ENCODE data around the gene GOLGA6B. TPM values are rescaled to one million over a fixed set of nuclear protein-coding genes. Genes with fewer than 3 reads are reported as not detected.
"Not testable (repeated sequence)": the region's sequence is repeated elsewhere in the genome, so short reads cannot be mapped to it uniquely, and the experiment has no call there.

GOLGA6B gene
- total RNA-seq, 1 donor from 2014 or later, result 0.10 TPM

DNA sequence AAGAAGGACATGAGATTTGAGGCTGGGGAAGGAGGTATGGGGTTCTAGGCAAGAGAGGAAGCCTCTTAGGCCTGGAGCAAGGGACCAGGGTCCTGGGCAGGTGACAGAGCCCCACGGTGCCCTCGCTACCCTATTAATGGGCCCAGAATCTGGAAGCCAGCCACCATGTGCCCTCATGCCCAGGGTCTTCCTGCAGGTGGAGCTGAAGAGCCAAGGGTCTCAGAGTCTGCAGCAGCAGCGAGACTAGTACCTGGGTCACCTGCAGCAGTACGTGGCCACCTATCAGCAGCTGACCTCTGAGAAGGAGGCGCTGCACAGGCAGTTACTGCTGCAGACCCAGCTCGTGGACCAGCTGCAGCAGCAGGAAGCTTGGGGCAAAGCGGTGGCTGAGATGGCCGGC is 9.4 kb downstream of the GOLGA6B start:
- not testable (repeated sequence) for DNase-seq

DNA sequence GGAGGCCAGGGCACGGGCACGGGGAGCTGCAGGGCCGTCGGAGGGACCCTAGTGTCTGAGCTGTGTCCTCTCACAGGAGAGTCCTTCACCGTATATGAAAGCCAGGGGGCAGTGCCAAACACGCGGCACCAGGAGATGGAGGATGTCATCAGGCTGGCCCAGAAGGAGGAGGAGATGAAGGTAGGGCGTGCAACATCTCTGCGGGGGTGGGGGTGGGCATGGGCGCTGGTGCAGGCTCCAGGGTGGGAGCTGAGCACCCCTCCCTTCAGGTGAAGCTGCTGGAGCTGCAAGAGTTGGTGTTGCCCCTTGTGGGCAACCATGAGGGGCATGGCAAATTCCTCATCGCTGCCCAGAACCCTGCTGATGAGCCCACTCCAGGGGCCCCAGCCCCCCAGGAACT is 11.2 kb downstream of the GOLGA6B start:
- DNase-seq, result not testable (repeated sequence)

DNA sequence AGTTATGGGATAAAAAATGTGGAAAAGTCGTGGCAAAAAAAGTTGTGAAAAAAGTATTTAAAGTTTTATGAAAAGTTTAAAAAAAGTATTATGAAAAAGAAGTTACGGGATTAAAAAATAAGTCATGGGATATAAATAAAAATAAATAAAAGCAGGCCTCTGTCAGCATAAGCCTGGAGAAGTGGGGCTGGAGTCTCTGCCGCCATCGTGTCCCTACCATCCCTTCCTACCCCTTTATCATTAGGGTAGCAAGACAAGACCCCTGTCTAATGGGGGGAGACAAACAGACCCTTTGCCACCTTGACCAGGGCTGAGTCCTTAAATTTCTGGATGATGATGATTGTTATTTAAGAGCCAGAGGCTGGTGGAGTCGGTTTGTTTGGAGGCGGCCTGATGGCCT is 15.3 kb downstream of the GOLGA6B start:
- DNase-seq, result not testable (repeated sequence)

DNA sequence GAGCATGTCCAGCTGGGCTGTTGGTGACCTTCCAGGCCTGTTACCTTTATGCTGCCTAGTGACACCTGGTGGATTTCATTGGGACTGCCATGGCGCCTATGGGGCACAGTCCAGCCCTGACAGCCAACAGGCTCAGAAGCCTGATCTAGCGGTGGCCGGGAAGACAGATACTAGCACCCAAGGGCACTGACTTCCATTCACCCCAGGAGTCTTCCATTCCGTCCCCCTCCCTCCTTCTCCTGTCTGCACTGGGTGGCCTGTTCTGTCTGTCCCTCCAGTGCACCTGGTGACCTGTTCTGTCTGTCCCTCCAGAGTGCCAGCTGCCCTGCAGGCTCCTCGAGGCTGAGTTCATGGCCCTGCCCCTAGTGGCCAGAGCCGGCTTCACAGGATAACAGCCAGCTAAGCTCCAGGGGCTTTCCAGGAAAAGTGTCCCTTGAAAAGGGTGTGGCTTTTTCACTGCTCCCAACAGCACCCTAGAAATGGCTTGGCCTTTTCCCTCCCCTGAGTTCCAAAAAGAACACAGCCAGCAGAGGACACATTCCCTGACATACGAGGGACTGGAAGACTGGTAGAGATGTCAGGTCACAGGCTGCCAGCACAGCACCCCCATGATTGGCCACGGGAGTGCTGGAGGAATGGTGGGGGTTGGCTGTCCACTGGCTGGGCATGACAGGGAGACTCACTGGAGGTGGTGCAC is 16.3 kb downstream of the GOLGA6B start:
- not testable (repeated sequence) for DNase-seq

DNA sequence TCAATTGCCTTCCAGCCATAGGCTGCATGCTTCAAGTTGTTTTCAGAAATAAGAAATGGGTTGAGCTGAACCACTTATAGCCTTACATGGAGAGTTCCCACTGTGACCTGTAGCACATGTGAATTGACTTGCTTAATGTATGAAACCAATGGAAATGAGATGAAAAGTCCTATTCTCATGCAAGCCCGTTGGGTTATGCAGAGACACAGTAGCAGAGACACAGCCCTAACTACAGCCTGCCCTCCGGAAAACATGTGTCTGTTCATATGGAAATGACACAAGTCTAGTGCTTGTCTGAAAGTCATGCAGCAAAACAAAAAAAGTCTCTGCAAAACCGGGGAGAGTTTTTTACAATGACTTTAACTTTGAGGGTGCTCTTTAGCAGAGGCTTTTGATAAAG is 17.0 kb downstream of the GOLGA6B start:
- DNase-seq, result no peak

DNA sequence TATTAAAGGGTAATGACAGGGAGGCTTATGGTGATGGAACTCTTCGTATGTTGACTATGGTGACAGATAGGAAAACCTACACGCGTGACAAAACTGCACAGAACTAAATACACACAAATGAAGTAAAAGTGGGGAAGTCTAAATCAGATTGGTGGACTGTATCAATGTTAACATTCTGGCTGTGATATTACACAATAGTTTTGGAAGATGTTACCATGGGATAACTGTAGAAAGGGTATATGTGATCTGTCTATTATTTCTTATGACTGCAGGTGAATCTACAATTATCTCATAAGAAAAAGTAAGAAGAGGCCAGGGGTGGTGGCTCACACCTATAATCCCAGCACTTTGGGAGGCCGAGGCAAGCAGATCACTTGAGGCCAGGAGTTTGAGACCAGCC is 22.3 kb downstream of the GOLGA6B start:
- no peak for DNase-seq

DNA sequence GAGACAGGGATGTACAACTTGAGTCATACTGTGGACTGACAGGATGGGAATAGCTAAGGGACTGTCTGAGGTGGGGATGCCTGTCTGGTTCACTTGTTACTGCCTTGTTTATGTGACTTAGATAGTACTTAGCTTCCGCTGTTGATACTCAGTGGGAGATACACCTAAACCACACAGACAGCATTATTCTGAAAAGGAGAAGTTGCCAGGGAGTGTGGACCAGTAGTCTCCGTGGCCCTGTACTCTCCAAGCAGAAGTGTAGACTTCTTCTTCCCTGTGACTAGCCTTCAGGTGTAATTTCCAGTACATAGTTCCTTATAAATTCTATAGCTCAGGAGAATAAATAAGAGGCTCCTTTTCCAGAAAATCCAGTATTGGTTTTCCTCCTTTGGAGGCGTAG is 26.4 kb downstream of the GOLGA6B start:
- DNase-seq, result no peak

- DNase-seq, result no peak
Observed at GRCh38 chr15:72682772-72683171, 28.3 kb downstream of the GOLGA6B start.

GRCh38 chr15:72685301-72685924 is 30.9 kb downstream of the GOLGA6B start:
- no peak for DNase-seq

- no peak for DNase-seq
Observed at GRCh38 chr15:72685925-72686794, 31.7 kb downstream of the GOLGA6B start, which contains the start of the genes BBS4 and HIGD2B. Gene BBS4, plus strand, starts transcription at chr15:72686207. Its CDS starts 21 bp downstream, at chr15:72686228. Gene HIGD2B, minus strand, starts transcription at chr15:72686182. Its CDS starts 9,808 bp downstream, at chr15:72676374.

DNA sequence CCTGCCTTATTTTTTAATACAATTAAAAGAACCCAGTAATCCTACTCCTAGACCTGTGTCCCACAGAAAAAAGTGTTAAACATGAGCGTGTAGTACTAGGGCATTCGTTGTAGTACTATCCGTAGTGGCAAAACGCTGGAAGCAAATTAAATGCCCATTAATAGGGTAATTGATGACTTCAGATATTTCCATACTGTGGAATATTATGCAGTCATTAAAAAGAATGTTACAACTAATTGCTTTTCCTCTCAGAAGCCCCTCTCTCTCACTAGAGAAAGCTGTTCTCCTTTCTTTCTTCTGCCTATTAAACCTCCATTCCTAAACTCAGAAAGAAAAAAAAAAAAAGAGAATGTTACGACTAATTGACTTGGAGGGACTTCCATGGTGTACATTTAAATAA is 34.2 kb downstream of the GOLGA6B start:
- DNase-seq, result no peak

DNA sequence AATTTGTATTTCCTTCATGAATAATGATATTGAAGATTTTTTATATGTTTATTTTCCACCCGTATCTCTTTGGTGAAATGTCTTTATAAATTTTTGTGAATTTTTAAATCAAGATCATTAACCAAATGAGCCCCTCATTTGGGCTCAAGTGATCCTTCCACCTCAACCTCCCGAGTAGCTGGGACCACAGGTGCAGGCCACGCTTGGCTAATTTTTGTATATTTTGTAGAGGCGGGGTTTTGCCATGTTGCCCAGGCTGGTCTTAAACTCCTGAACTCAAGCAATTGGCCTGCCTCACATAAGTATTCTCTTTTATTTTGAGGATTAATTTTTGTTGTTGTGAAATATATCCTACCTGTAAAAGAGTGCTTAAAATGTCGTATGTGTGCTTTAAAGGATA is 36.4 kb downstream of the GOLGA6B start:
- DNase-seq, result no peak

DNA sequence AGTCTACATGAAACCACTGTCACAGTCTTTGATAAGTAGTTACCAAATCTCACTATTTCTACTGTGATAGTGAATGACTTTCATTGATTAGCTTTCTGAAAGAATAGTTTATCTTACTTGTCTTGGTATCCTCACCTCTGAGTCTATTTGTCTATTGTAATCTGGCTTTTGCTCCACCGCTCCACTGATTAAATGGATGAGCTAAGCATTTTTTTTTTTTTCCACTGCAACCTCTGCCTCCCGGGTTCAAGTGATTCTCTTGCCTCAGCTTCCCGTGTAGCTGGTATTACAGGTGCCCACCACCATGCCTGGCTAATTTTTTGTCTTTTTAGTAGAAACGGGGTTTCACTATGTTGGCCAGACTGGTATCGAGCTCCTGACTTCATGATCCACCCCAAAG is 44.4 kb downstream of the GOLGA6B start:
- no peak for DNase-seq

- DNase-seq, result no peak
Observed at GRCh38 chr15:72700076-72700475, 45.6 kb downstream of the GOLGA6B start.

- DNase-seq, result no peak
Observed at GRCh38 chr15:72706266-72706665, 51.8 kb downstream of the GOLGA6B start.

- DNase-seq, result not testable (repeated sequence)
Observed at GRCh38 chr15:72708551-72709303, 54.2 kb downstream of the GOLGA6B start.

Small RNA genes within 50 kb of the gene (small RNA-seq; reads per million reads assigned to genes)
- not detected for gene RN7SL853P (ENCODE audit: low replicate concordance)

Other genes with a start within 250 kb of the GOLGA6B start
- 51.8 TPM for gene ARIH1, start 180.4 kb upstream of the GOLGA6B start, total RNA-seq
- not detected for gene HIGD2B, start 31.5 kb downstream of the GOLGA6B start, total RNA-seq
- gene BBS4, start 31.5 kb downstream of the GOLGA6B start, total RNA-seq, result 36.1 TPM
- gene ADPGK, start 129.1 kb downstream of the GOLGA6B start, total RNA-seq, result 57.8 TPM